Nephron progenitor cell (in vitro differentiated cells): ENCODE data around the gene PHF13.

Source experiments
- DNase-seq: peaks from one replicate; pipeline ENCODE4 v3.0.0; 2021
- H3K27ac Mint-ChIP-seq: 2 replicates; pipeline ENCODE4 v1.8.0; 2021; ENCODE audit warnings: mild to moderate bottlenecking, moderate library complexity, mixed read lengths
- H3K27me3 Mint-ChIP-seq: 2 replicates; pipeline ENCODE4 v1.8.0; 2021; ENCODE audit warnings: mild to moderate bottlenecking, low read depth, mixed read lengths; ENCODE audit not compliant: poor library complexity
- H3K36me3 Mint-ChIP-seq: 2 replicates; pipeline ENCODE4 v1.8.0; 2021; ENCODE audit warnings: low read depth, mixed read lengths
- H3K4me1 Mint-ChIP-seq: 2 replicates; pipeline ENCODE4 v1.8.0; 2021; ENCODE audit warnings: mixed read lengths
- H3K4me3 Mint-ChIP-seq: 2 replicates; pipeline ENCODE4 v1.8.0; 2021; ENCODE audit warnings: mild to moderate bottlenecking, moderate library complexity, mixed read lengths
- H3K9me3 Mint-ChIP-seq: 2 replicates; pipeline ENCODE4 v1.8.0; 2021; ENCODE audit warnings: mild to moderate bottlenecking, moderate library complexity, mixed read lengths
- CTCF ChIP-seq: fragments of 200-600 bp; sonication (generic); IDR thresholded peaks from 2 replicates; pipeline ENCODE4 v1.5.0; 2021; ENCODE audit warnings: antibody characterized with exemption

Gene PHF13

DNA sequence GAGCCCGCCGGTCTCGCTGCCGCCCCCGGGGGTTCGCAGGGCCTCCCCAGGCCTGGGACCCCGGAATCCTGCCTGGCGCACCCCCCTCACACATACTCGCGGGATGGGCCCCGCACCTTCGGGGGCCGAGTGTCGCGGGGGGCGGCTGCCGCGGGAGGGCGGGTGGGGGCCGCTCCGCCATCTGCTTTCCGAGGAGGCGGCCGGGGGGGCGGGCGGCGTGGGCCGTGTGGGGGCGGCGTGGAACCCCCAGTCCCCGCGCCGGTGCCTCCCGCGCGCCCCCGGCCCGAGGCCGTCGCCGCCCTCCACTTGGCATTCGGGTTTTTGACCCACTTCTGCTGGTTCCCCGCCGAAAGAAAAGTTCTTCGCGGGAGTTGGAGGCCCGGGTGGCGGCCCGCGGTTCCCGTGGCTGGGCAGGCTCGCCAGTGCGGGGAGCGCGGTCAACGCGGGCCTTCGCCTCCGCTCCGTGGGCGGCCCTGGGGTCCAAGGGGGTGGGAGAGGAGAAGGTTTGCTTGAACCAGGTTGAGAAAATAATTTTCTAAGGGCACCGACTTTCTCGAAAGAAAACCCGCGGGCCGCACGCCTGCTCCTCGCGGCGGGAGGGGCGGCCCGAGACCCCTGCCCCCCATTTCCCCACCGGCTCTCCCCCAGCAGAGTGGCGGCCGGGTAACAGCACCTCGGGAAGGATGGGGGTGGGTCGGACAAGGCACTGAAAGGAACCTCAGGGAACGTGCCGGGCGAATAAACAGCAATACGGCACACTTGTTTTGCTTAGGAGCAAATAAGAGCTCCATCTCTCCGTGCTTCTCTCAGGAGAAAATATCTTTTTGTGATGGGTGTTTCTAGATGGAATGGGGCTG, 1.6 kb downstream of the PHF13 start:
- H3K27ac Mint-ChIP-seq: peak overlapping the region; percentile 94
- H3K4me1 Mint-ChIP-seq: peaks cover 29% of the 10 kb centered on the region
- TF ChIP-seq CTCF: no peak
- DNase-seq: peak; percentile 51
- peaks cover 24% of the 10 kb centered on the region for H3K36me3 Mint-ChIP-seq
- H3K4me3 Mint-ChIP-seq: peak overlapping the region; percentile 88
- H3K27me3 Mint-ChIP-seq: peaks cover 3% of the 10 kb centered on the region
- H3K9me3 Mint-ChIP-seq: no peaks in the 10 kb centered on the region

DNA sequence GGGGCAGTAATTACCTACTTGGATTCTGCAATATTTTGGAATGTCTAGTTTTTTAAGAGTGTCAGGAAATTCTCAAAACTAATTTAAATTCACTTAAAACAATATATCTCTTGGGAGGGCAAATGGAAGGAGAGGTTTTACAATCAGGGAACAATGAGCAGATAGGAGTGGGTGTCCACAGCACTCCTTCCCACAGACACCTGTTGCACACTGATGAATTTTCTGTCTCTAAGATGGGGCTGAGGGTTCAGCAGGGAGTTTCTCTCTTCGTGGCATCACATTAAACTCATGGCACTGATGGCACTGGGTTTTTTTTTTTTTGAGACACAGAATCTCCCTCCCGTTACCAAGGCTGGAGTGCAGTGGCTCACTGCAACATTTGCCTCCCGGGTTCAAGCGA, 5.5 kb downstream of the PHF13 start:
- no peak for DNase-seq
- H3K9me3 Mint-ChIP-seq: no peaks in the 10 kb centered on the region
- TF ChIP-seq CTCF: no peak
- H3K36me3 Mint-ChIP-seq: peaks cover 50% of the 10 kb centered on the region
- H3K4me3 Mint-ChIP-seq: no peak overlapping the region
- no peaks in the 10 kb centered on the region for H3K27me3 Mint-ChIP-seq
- H3K27ac Mint-ChIP-seq: no peak overlapping the region
- peaks cover 38% of the 10 kb centered on the region for H3K4me1 Mint-ChIP-seq

GRCh38 chr1:6621429-6622391, 8.2 kb downstream of the PHF13 start:
- Mint-ChIP-seq H3K4me1 (peaks cover 45% of the 10 kb centered on the region), H3K27ac (peak overlapping the region; percentile 91), H3K36me3 (peaks cover 55% of the 10 kb centered on the region), H3K4me3 (no peak overlapping the region), H3K27me3 (no peaks in the 10 kb centered on the region), H3K9me3 (no peaks in the 10 kb centered on the region)
- DNase-seq: no peak
- TF ChIP-seq CTCF: no peak

DNA sequence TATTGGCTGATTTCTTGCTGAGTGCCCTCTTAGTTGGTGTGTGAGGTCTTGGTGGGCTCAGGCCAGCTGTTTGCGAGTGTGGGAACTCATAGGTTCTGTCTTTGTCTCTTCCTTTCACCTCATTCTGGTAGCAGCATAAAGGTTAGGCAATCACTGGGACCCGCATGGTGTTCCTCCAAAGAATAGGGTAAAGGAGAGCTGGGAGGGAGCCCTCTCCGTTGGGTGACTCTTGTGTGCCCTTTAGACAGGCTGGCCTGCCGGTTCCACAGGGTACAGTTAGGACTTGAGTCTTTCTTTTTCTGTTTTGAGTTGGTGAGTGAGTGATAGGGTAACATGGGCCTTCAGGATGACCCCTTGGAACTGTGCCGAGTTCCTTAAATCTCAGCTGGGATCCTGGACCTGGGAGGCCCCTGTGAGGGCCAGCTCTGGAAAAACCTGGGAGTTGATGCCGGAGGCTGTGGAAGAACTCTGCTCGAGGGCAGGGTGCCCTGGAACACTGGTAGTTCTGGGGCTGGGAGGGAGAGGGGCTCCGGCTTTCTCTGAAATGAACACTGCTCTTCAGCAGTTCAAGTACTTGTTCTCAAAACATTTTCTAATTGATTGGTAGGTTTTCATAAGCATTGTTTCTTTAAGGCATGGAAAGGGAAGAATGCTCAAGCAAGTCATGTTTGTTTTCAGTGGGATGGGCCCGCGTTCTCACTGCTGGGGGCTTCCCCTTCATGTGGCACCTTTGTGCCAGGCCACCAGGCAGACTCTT, 9.0 kb downstream of the PHF13 start:
- Mint-ChIP-seq H3K36me3 (peaks cover 60% of the 10 kb centered on the region), H3K4me3 (no peak overlapping the region), H3K27me3 (no peaks in the 10 kb centered on the region)

More for the DNA sequence above, 9.0 kb downstream of the PHF13 start:
- TF ChIP-seq CTCF: no peak
- no peak for DNase-seq
- Mint-ChIP-seq H3K4me1 (peaks cover 46% of the 10 kb centered on the region), H3K9me3 (no peaks in the 10 kb centered on the region), H3K27ac (peak overlapping the region; percentile 91)
